K562 (cell line): ENCODE measurements around the gene TARBP1. TPM values are rescaled to one million over a fixed set of nuclear protein-coding genes. Genes with fewer than 3 reads are reported as not detected.

Experiments
- BRCA1 ChIP-seq, 2 experiments: fragments of 450-650 bp in 1 of 2; sonication (generic) in 1 of 2; formaldehyde crosslinking in 1 of 2; IDR thresholded peaks; 2 replicates each; pipeline versions ENCODE4 v1.5.0 to v1.6.1; 2017 to 2020; ENCODE audit warnings: mild to moderate bottlenecking in 1 of 2, missing genetic modification reagents in 1 of 2
- CEBPG ChIP-seq, 3 experiments: fragments of 200-800 bp in 1 of 3; sonication (Bioruptor generic) in 1 of 3; sonication (generic) in 1 of 3; formaldehyde crosslinking in 1 of 3; IDR thresholded peaks in 2 of 3; conservative IDR thresholded peaks in 1 of 3; 2 replicates each; pipeline versions ENCODE4 v1.6.1 to v1.8.0; 2016 to 2022; ENCODE audit warnings: missing compliant biosample characterization in 2 of 3, missing genetic modification characterization in 2 of 3, mild to moderate bottlenecking in 1 of 3, missing genetic modification reagents in 1 of 3
- E2F3 ChIP-seq: fragments of 250-450 bp; sonication (Bioruptor Pico); IDR thresholded peaks from 2 replicates; pipeline ENCODE4 v1.4.0; 2020; ENCODE audit warnings: mild to moderate bottlenecking
- ETV5 ChIP-seq: sonication (generic); formaldehyde crosslinking; IDR thresholded peaks from 2 replicates; pipeline ENCODE4 v1.4.0; 2020; ENCODE audit warnings: low read depth, mild to moderate bottlenecking, missing genetic modification reagents
- HDAC6 ChIP-seq: IDR thresholded peaks from 2 replicates; pipeline ENCODE4 v1.6.1; 2012; ENCODE audit warnings: low read depth, mild to moderate bottlenecking, control low read depth, inconsistent platforms, low read length, moderate library complexity
- MCM5 ChIP-seq: fragments of 450-650 bp; IDR thresholded peaks from 2 replicates; pipeline ENCODE4 v1.6.1; 2016; ENCODE audit warnings: low read depth
- MGA ChIP-seq: fragments of 450-650 bp; IDR thresholded peaks from 2 replicates; pipeline ENCODE4 v1.6.1; 2016; ENCODE audit warnings: mild to moderate bottlenecking, moderate library complexity
- PML ChIP-seq: IDR thresholded peaks from 2 replicates; pipeline ENCODE4 v1.6.1; 2012; ENCODE audit warnings: low read length, inconsistent platforms
- TCF7 ChIP-seq: sonication (generic); IDR thresholded peaks from 2 replicates; pipeline ENCODE4 v1.6.1; 2016; ENCODE audit warnings: antibody characterized with exemption, borderline replicate concordance
- TOE1 ChIP-seq, 2 experiments: fragments of 450-650 bp in 1 of 2; sonication (generic) in 1 of 2; formaldehyde crosslinking in 1 of 2; IDR thresholded peaks; 2 replicates each; pipeline versions ENCODE4 v1.7.1 to v1.8.0; 2016 to 2022; ENCODE audit warnings: borderline replicate concordance in 2 of 2, mild to moderate bottlenecking in 2 of 2, antibody characterized with exemption in 1 of 2, inconsistent platforms in 1 of 2, low read depth in 1 of 2, missing genetic modification reagents in 1 of 2, moderate library complexity in 1 of 2
- TRIM24 ChIP-seq, 2 experiments: fragments of 450-650 bp; IDR thresholded peaks; 2 replicates each; pipeline ENCODE4 v1.6.1; 2016
- ZC3H4 ChIP-seq: sonication (generic); formaldehyde crosslinking; IDR thresholded peaks from 2 replicates; pipeline ENCODE4 v1.9.0; 2021; ENCODE audit warnings: missing genetic modification reagents, borderline replicate concordance
- ZZZ3 ChIP-seq: fragments of 450-650 bp; IDR thresholded peaks from 2 replicates; pipeline ENCODE4 v1.6.1; 2016; ENCODE audit warnings: antibody characterized with exemption, mild to moderate bottlenecking, moderate library complexity
- polyA plus RNA-seq, 8 experiments: library from polyadenylated mRNA; depleted of rRNA in 4 of 8; stranded (reverse) in 5 of 8; unstranded in 3 of 8; fragments of >200 nt; fragmentation: Nextera tagmentation in 2 of 8; fragmentation: Illumina TruSeq in 1 of 8; extraction: Ambion mirVana in 2 of 8; extraction: Trizol in 1 of 8; gene quantifications; 2 replicates each; pipeline versions ENCODE4 v1.2.1 to v1.2.3, GENCODE V29; 2011 to 2014; ENCODE audit warnings: inconsistent platforms in 1 of 8, missing spikeins in 1 of 8
- total RNA-seq, 7 experiments: library from RNA; depleted of rRNA in 6 of 7; stranded (reverse); fragments of >200 nt in 6 of 7; fragmentation: Illumina TruSeq in 2 of 7; extraction: Trizol in 2 of 7; gene quantifications; 2 replicates each; pipeline versions ENCODE4 v1.2.1 to v1.2.3, GENCODE V29; 2011 to 2021; ENCODE audit warnings: low replicate concordance in 1 of 7
- TF ChIP-seq, protein P1 (sequence below): fragments of 450-650 bp; formaldehyde crosslinking; IDR thresholded peaks from 2 replicates; pipeline ENCODE4 v1.4.0; 2022; ENCODE audit warnings: mild to moderate bottlenecking, moderate library complexity

The TARBP1 gene
- total and polyA plus RNA-seq, 9 of the 15 experiments (the other 6 are each of a cell fraction or from before 2014, with no cell fraction given) = 8.8 to 48.0 (median 22.9) TPM

GRCh38 chr1:234486858-234487840 is 8.2 kb upstream of the TARBP1 start (continued):
- TF ChIP-seq MGA = no peak
- no peak for TF ChIP-seq TCF7
- TF ChIP-seq BRCA1 (IDR thresholded peaks at IDR 0.05) = no peak
- no peak for TF ChIP-seq BRCA1 (CRISPR knock-in tag; IDR thresholded peaks at IDR 0.05)
- TF ChIP-seq, protein P1, sequence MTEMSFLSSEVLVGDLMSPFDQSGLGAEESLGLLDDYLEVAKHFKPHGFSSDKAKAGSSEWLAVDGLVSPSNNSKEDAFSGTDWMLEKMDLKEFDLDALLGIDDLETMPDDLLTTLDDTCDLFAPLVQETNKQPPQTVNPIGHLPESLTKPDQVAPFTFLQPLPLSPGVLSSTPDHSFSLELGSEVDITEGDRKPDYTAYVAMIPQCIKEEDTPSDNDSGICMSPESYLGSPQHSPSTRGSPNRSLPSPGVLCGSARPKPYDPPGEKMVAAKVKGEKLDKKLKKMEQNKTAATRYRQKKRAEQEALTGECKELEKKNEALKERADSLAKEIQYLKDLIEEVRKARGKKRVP (CRISPR knock-in tag) = no peak
- TF ChIP-seq ZC3H4 = no peak
- TF ChIP-seq MCM5 = no peak
- TF ChIP-seq ETV5 (CRISPR knock-in tag) = no peak
- TF ChIP-seq TRIM24 (IDR thresholded peaks at IDR 0.05) = no peak
- peak; percentile 82 for TF ChIP-seq CEBPG (CRISPR knock-in tag; IDR thresholded peaks at IDR 0.05)
- TF ChIP-seq CEBPG (tag; conservative IDR thresholded peaks at IDR 0.05 in 1 of 2, IDR thresholded peaks at IDR 0.05 in 1 of 2) = peak; percentile 80 to 90
- no peak for TF ChIP-seq PML
- no peak for TF ChIP-seq TOE1 (IDR thresholded peaks at IDR 0.05; ENCODE audit: borderline replicate concordance)
- no peak for TF ChIP-seq TOE1 (CRISPR knock-in tag; IDR thresholded peaks at IDR 0.05; ENCODE audit: borderline replicate concordance, low read depth)
- TF ChIP-seq ZZZ3 = no peak
- TF ChIP-seq E2F3 = no peak
- no peak for TF ChIP-seq HDAC6
